Mucosa of rectum (tissue), 2 donors: ENCODE measurements around the gene IL3.

Experiments used
- H3K27ac ChIP-seq, 2 donors: one replicate each; pipeline ENCODE4 v1.7.0; 2013; ENCODE audit warnings: inconsistent platforms in 2 of 2, low read depth in 2 of 2, low read length in 2 of 2
- H3K27me3 ChIP-seq, 2 donors: one replicate each; pipeline ENCODE4 v1.7.0; 2013; ENCODE audit warnings: low read length in 2 of 2; ENCODE audit not compliant: control insufficient read depth in 2 of 2, insufficient read depth in 2 of 2
- H3K36me3 ChIP-seq, 2 donors: one replicate each; pipeline ENCODE4 v1.7.0; 2013; ENCODE audit warnings: low read length in 2 of 2; ENCODE audit not compliant: control insufficient read depth in 2 of 2, insufficient read depth in 2 of 2
- H3K4me1 ChIP-seq, 2 donors: one replicate each; pipeline ENCODE4 v1.7.0; 2013; ENCODE audit warnings: low read length in 2 of 2, mild to moderate bottlenecking in 1 of 2; ENCODE audit not compliant: control insufficient read depth in 2 of 2, insufficient read depth in 2 of 2
- H3K4me3 ChIP-seq, 2 donors: one replicate each; pipeline ENCODE4 v1.7.0; 2013; ENCODE audit warnings: low read length in 2 of 2
- H3K9ac ChIP-seq, 2 donors: one replicate each; pipeline ENCODE4 v1.7.0; 2013; ENCODE audit warnings: low read length in 2 of 2, low read depth in 1 of 2, mild to moderate bottlenecking in 1 of 2
- H3K9me3 ChIP-seq, 2 donors: one replicate each; pipeline ENCODE4 v1.7.0; 2013; ENCODE audit warnings: low read length in 2 of 2; ENCODE audit not compliant: control insufficient read depth in 2 of 2
- donor health status: healthy.
- donor health status: Normal muscosa, but diverticular disease.

The IL3 gene

GRCh38 chr5:132049093-132049492 lies 11.4 kb upstream of the IL3 start:
- no peaks in the 10 kb centered on the region for H3K36me3 ChIP-seq
- no peak overlapping the region for H3K9ac ChIP-seq
- H3K27ac ChIP-seq = no peak overlapping the region
- no peaks in the 10 kb centered on the region for H3K9me3 ChIP-seq
- H3K4me3 ChIP-seq = no peak overlapping the region
- no peaks in the 10 kb centered on the region for H3K27me3 ChIP-seq
- H3K4me1 ChIP-seq = no peaks in the 10 kb centered on the region

- Histone ChIP-seq H3K9me3 (no peaks in the 10 kb centered on the region), H3K27ac (no peak overlapping the region), H3K36me3 (no peaks in the 10 kb centered on the region), H3K27me3 (no peaks in the 10 kb centered on the region), H3K4me3 (no peak overlapping the region), H3K9ac (no peak overlapping the region), H3K4me1 (no peaks in the 10 kb centered on the region)
These were observed 10.9 kb upstream of the IL3 start for GRCh38 chr5:132049559-132049958.

- H3K27me3 ChIP-seq = no peaks in the 10 kb centered on the region
- no peaks in the 10 kb centered on the region for H3K4me1 ChIP-seq
- no peak overlapping the region for H3K27ac ChIP-seq
- no peak overlapping the region for H3K9ac ChIP-seq
- H3K4me3 ChIP-seq = no peak overlapping the region
- H3K36me3 ChIP-seq = no peaks in the 10 kb centered on the region
- no peaks in the 10 kb centered on the region for H3K9me3 ChIP-seq
These were observed 10.3 kb upstream of the IL3 start for GRCh38 chr5:132050136-132050535.

DNA sequence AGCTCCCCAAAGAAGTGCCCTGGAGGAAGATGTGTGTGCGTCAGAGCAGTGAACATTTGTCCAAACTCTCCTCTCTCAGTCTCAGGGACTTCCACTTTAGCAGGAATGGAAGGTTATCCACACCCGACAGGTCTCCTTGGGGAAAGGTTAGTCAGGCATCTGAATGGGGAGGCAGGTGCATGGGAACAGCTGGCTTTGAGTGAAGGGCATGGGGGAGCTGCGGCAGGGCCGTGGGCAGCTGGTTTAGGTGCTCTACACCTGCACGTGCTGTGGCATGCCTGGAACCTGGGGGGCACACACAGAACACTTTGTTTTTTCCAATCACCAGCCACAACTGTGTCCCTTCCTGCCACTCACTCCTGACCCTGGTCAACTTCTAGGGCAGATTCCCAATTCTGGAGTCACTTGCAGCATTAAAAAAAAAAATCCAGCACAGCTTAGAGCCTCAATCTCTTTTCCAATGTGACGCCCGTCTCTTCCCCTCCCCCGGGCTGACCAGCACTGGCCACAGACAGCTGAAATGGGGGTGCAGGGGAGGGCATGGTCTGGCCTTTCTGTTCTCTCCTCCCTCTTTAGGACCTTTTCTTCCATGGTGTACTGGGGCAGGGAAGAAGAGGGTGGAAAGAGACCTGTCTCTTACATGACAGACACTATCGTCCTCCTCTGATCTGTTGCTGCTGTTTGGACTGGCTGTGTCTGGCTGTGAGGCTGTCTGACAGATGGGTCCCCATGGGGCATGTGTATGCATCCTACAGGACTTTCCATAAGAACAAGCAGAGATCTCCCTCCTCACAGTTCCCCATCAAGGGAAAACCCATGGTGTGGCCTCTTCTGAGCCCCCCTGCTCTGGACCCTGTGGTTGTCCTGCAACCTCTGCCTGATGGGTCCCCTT lies 9.5 kb upstream of the IL3 start:
- Histone ChIP-seq H3K36me3 (no peaks in the 10 kb centered on the region), H3K9ac (no peak overlapping the region), H3K4me3 (no peak overlapping the region), H3K27me3 (no peaks in the 10 kb centered on the region), H3K27ac (no peak overlapping the region), H3K4me1 (no peaks in the 10 kb centered on the region), H3K9me3 (no peaks in the 10 kb centered on the region)

DNA sequence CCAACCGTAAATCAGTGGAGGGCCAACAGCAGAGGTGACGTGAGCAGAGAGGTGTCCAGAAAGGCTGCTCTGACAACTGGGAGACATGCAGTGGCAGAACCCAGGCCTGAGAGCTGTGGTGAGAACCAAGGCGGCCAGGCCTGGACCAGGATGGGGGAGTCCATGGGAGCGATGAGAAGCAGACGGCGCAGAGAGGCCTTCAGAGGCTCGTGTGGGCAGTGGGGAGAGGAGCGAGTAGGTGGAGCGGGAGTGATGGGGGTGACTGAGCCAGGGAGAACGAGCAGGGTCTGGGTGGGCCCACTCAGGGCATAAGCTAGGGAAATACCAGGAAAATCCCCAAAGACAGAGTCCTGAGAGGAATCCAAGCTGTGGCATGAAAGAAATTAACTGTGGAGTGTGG lies 7.9 kb upstream of the IL3 start:
- Histone ChIP-seq H3K27me3 (peaks cover 0 to 2% of the 10 kb centered on the region in 2 donors), H3K9me3 (no peaks in the 10 kb centered on the region), H3K4me3 (no peak overlapping the region), H3K4me1 (no peaks in the 10 kb centered on the region), H3K27ac (no peak overlapping the region), H3K36me3 (no peaks in the 10 kb centered on the region), H3K9ac (no peak overlapping the region)

- Histone ChIP-seq H3K4me1 (no peaks in the 10 kb centered on the region), H3K27ac (no peak overlapping the region), H3K36me3 (no peaks in the 10 kb centered on the region), H3K4me3 (no peak overlapping the region), H3K9ac (no peak overlapping the region), H3K9me3 (no peaks in the 10 kb centered on the region), H3K27me3 (peaks cover 0 to 2% of the 10 kb centered on the region in 2 donors)
These were observed 7.0 kb upstream of the IL3 start for GRCh38 chr5:132053483-132053882.

DNA sequence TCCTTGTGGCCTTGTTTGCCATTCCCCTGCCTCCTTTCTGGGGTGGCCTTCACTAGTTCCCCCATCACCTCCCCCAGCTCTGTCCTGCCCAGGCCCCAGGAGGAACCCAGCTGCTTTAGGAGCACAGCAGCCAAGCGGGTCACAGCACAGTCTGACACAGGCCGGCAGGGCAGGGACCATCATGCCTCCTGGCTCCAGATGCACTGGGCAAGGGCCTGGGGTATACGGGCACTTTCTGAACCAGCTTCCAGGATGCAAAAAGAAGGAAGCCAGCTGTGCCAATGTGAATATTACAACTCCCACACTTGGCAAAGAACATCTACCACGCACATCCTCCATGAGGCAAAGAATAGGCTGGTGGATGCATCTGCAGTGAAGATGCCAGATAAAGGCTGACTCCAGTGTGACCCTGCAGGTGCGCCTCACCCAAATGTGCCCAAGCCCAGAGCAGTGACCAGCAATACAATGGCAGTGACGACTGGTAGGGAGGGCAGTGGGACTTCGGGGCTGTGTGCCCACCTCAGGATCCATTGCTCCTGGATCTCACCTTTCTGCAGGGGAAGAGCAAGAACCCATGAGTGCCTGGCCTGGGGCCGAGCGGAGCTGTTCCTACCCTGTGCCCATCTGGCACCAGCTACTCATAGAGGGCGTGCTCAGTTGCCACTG lies 6.3 kb upstream of the IL3 start:
- Histone ChIP-seq H3K27ac (no peak overlapping the region), H3K9me3 (no peaks in the 10 kb centered on the region), H3K4me3 (no peak overlapping the region), H3K27me3 (peaks cover 0 to 2% of the 10 kb centered on the region in 2 donors), H3K36me3 (no peaks in the 10 kb centered on the region), H3K9ac (no peak overlapping the region), H3K4me1 (no peaks in the 10 kb centered on the region)

DNA sequence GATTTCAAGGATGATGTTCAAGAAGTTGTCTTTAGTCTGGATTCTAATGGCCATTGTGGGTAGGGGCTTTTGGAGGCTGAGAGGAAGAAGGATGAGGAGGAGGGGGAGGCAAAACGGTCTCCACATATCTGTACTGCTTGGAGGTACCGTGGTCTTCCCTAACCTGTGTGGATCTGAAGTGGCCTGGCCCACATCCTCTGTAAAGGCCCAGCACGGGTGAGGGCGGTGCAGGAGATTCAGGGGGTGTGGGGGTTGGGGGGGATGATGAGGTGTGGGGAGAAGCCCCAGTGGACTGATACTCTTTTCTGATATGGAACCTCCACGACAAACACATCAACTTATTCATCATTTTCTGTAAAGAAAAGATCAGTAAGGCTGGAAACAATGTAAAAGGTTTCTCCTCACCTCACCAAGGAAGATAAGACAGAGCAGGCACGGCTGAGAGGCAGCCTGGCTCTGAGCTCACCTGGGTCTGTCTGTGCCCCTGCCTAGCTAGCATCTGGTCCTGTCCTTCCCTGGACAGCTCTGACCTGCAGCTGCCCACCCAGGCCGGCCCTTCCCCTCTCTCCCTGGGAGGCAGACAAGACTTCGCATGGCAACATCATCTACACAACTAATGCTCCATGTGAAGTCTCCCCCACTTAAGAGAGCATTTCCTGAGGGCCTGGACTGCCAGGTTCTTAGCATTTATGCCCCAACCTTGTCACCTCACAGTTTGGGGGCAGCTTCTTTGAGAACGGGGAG lies 5.6 kb upstream of the IL3 start:
- H3K27me3 ChIP-seq = peaks cover 0 to 2% of the 10 kb centered on the region in 2 donors
- no peak overlapping the region for H3K9ac ChIP-seq
- no peaks in the 10 kb centered on the region for H3K36me3 ChIP-seq
- H3K4me3 ChIP-seq = no peak overlapping the region
- H3K4me1 ChIP-seq = no peaks in the 10 kb centered on the region
- no peaks in the 10 kb centered on the region for H3K9me3 ChIP-seq
- H3K27ac ChIP-seq = no peak overlapping the region

DNA sequence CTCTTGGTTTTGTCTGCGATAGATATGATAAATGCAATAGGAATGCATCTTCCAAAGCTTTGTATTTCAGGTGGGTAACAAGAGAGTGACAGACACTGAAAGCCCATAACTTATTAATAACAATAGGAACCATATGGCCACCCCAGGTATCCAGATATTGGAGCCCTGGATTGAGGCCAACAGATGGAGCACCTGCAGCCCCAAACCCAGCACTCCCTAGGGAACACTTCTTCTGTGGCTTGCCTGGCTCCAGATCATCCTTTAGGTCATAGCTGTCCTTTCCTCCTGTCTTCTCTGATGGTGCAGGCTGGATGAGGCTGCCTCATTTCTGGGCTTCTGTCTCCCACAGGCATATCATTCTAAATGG lies 5.0 kb upstream of the IL3 start:
- Histone ChIP-seq H3K4me1 (no peaks in the 10 kb centered on the region), H3K27me3 (peaks cover 0 to 2% of the 10 kb centered on the region in 2 donors), H3K4me3 (no peak overlapping the region), H3K9ac (no peak overlapping the region), H3K9me3 (no peaks in the 10 kb centered on the region), H3K36me3 (no peaks in the 10 kb centered on the region), H3K27ac (no peak overlapping the region)
